Medulla oblongata (tissue), 1 donor: ENCODE measurements around the gene DOCK6.
"Not testable (repeated sequence)": the region's sequence is repeated elsewhere in the genome, so short reads cannot be mapped to it uniquely, and the experiment has no call there.

Experiments used
- DNase-seq: peaks from one replicate; pipeline ENCODE4 v3.0.0-alpha.2; 2015; ENCODE audit errors: extremely low spot score

Gene DOCK6

GRCh38 chr19:11196406-11197287, 65.7 kb downstream of the DOCK6 start:
- peak; percentile 16 for DNase-seq

GRCh38 chr19:11195681-11196080, 66.6 kb downstream of the DOCK6 start:
- no peak for DNase-seq

- DNase-seq = no peak
Measured at GRCh38 chr19:11194656-11195558, 67.4 kb downstream of the DOCK6 start.

DNA sequence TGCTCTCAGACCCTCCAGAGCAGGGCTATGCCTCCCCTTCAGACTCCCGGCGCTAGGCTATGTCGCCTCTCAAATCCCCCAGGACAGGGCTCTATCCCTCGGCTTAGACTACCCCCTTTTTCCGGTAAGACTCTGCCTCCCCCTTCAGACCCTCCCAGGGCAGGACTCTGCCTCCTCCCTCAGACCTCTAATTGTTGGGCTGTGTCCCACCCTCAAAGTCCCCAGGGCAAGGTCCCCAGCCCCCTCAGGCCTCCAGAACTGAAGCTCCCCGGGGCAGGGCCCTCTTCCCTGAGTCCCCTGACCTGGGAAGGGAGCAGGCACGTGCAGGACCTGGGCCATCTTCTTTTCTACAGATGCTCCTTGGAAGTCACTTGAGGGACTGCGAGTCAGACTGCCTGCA, 68.2 kb downstream of the DOCK6 start:
- DNase-seq = no peak

DNA sequence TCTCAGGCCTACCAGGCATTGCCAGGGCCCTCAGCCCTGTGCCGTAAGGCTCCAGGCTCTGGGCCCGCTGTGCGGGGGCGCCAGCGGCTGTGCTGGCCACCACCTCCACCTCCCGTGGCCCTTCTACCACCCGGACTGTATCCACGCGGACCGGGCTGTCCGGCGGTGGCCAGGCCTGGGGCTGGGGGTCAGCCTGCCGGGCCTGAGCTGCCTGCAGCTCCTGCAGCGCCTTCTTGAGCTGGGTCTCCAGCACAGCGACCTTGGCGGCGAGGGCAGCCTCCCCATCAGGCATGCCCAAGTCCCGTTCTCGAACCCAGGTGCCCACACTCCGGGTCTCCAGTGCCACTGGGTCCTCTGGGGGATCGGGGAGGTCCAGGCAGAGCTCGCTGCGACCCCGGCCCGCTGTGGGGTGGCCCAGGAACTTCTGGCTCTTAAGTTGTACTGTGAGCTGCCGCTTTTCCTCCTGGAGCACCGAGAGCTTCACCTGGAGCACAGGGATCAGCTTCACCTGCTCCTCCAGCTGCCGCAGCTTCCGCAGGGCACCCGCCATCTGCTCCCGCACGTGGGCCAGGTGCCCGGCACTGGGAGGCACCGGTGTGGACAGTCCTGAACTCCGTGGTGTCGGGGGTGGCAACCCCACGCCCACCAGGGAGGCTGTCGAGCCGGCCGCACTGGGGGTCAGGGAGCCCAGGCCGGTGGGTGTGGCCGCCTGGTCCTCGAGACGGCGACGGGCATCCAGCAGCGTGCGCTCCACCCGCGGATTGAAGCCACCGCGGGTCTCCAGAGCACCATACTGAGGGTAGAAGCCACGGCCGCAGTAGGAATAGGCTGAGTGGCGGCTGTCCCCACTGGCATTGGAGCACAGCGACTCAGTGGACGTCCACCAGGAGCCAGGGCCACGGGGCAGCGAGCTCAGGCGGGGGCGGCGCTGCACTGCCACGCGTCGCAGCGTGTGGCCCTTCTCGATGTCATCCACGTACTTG, 69.1 kb downstream of the DOCK6 start:
- DNase-seq = no peak

- no peak for DNase-seq
Measured at GRCh38 chr19:11191934-11192333, 70.4 kb downstream of the DOCK6 start.

DNA sequence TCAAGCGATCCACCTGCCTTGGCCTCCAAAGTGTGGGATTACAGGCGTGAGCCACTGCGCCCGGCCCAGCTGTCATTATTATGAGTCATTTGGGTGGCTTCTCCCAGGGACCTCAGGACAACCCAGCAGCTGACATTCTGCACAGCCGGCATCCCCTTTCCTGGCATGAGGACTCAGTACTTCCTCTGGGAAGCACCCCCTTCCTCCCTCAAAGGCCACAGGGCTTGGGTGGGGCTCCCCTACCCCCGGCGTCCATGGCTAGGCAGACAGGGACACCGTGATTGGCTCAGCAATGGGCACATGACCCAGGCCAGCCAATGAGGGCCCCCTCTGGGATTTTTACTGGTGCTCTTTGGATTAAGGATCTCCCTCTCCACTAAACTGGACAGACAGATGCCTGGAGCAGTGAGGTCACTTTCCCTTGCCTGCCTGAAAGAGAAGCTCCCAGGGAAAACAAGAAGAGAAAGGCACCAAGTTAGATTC, 71.0 kb downstream of the DOCK6 start:
- no peak for DNase-seq

GRCh38 chr19:11190501-11190900, 71.8 kb downstream of the DOCK6 start:
- DNase-seq = no peak

DNA sequence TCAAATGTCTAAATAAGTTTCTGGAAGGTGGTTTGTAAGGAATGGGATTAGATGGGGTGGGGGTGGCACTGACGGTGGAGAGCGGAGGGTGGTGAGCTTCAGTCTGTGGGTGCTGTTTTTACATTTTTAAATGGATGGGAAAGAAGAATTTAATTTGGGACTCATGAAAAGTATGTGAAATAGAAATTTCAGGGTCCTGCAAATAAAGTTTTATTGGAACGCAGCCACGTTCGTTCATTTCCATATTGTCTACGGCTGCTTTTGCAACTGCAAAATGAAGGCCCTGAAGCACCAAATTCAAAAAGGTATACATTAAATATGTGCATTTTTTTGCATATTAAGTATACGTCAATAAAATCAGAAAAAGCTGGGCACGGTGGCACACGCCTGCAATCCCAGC, 74.9 kb downstream of the DOCK6 start:
- DNase-seq = no peak

GRCh38 chr19:11182994-11183393, 79.3 kb downstream of the DOCK6 start:
- no peak for DNase-seq

DNA sequence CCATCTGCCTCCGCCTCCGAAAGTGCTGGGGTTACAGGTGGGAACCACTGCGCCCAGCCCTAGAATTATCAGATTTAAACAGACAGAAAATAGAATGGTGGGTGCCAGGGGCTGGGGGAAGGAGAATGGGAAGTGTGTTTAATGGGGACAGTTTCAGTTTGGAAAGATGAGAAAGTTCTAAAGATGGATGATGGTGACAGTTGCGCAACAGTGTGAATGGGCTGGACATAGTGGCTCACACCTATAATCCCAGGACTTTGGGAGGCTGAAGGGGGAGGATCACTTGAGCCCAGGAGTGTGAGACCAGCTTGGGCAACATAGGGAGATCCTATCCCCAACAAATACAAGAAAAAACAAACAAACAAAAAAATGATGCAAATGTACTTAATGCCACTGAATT, 80.8 kb downstream of the DOCK6 start:
- no peak for DNase-seq

GRCh38 chr19:11180975-11181374, 81.3 kb downstream of the DOCK6 start:
- DNase-seq = not testable (repeated sequence)

GRCh38 chr19:11180346-11180745, 82.0 kb downstream of the DOCK6 start:
- DNase-seq = no peak

- DNase-seq = no peak
Measured at GRCh38 chr19:11179716-11180297, 82.5 kb downstream of the DOCK6 start.

GRCh38 chr19:11179145-11179465, 83.2 kb downstream of the DOCK6 start:
- not testable (repeated sequence) for DNase-seq

DNA sequence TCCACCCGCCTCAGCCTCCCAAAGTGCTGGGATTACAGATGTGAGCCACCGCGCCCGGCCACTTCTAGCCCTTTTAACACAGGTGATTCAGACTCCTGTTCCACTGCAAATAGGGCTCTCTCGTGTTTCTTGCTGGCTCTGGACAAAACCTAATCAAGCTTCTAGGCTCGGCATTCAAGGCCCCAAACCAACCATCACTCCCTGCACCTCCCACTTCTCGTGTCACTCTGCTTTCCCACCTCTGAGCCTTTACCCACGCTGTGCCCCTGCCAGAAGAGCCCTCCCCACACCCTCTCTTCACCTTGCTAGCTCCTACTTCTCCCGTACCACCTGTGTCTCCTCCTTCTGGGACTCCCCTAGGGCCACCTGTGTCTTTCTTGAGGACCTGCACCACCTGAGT, 84.7 kb downstream of the DOCK6 start:
- DNase-seq = no peak

- DNase-seq = no peak
Measured at GRCh38 chr19:11176466-11177193, 85.7 kb downstream of the DOCK6 start.

DNA sequence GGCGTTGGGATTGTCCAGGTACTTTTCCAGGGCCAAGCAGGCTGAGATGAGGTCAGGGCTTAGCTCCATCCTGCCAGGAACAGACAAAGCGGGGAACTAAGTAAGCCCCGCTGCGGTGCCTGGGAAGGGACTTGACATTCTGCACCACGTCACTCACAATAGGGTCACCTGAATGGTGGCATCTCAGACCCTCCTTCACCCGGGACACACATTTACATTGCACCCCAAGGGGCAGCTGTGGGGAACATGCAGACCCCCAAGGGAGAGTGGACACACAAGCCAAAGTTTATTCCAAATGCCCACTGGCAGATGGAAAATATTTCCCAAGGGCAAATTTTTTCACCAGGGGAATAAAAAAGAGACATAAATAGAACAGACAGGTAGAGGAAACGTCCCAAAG, 86.4 kb downstream of the DOCK6 start:
- DNase-seq = no peak

GRCh38 chr19:11174336-11174735, 88.0 kb downstream of the DOCK6 start:
- no peak for DNase-seq

- DNase-seq = no peak
Measured at GRCh38 chr19:11173516-11174155, 88.7 kb downstream of the DOCK6 start.
